ENCODE measurements around the gene ZEB2.

ZEB2 gene

DNA sequence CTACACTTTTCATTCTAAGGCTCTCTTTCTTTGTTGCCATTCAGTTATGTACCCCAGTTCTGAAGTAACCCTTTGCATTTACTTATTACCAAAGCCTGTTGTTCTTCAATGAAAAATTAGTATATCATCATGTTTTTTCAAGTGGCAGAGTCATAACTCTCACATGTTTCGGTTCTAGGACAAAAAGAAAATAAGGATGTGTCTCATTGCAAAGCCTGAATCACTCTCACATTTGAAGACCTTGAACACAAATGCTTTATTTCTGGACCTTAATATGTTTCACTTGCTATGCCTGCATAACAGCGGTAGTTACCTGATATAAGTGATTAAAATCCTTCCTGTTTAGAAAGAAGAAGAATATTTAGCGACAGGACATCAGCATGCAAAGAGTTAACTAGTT, 49.1 kb downstream of the ZEB2 start:
- no peak for DNase-seq (ENCODE audit: low read depth in 2 of 2)

- no peak for DNase-seq (ENCODE audit: low read depth in 2 of 2)
Observed at GRCh38 chr2:144470334-144470733, 49.6 kb downstream of the ZEB2 start.

DNA sequence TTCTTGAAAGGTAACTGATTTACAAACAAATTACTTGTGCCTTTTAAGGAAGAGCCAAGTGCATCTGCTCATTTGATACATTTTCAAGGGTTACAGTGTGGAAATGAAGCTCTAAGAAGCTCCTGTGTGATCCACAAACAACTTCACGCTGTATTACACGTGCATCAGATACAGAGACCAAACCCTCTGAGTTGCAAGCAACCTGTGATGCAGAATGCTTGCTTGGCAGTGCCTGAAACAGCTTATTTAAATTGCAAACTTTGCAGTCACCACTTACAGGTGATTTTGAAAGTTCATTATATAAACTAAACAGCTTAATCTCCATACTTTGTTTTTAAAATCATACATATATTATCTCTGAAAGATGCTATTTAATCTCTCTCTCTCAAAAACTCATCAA, 50.1 kb downstream of the ZEB2 start:
- DNase-seq (ENCODE audit: low read depth in 2 of 2), result no peak

DNA sequence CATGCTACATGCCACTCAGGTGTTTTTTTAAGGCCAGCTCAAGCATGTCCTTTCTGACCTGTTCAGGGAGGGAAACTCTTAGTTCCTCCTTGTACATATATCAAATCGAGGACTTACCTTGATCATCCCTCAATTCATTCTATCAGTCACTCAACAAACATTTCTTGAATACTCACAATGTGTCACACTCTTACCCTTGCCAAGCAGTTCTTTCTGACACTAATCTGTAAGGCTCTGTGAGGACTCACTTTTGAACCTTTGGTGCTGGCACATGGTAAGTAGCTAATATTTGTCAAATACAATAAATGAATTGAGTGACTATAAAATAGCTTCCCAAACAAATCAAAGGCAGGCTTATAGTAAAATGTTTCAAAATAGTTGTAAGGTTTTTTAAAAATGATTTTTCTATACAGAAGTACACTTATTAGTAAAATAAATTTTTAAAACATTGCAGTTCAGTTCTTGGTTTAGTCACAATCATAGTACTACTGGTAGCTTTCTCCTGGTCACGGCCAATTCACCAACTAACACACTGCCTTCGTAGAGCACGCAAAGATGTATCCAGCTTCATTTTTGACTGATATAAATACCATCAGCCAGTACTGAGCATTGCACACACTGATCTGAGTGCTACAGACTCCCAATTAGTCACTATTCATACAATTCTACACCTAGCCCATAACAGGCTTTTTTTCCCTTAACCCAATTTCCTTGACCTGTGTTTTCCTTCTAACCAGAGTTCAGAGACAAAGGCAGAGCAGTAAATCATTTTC, 50.9 kb downstream of the ZEB2 start:
- DNase-seq (ENCODE audit: low read depth in 2 of 2), result no peak

GRCh38 chr2:144467502-144468137, 52.3 kb downstream of the ZEB2 start:
- no peak for DNase-seq (ENCODE audit: low read depth in 2 of 2)

DNA sequence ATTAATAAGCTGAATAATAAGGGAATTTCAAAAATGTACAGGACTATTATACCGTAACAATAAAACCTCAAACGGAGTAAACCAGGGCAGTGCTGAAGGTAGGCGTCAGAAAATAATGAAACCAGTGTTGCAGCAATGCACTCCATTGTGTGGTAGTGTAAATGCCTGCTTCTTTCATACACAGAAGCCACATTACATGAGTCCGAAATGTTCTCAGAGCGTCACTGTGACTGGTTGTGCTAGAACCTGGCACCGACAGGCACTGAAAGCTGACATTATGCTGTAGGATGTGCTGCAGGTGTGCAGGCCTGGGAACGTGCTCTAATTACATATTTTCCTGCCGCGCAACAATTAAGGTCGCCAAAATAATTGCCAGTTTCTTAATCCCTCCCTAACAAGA, 53.3 kb downstream of the ZEB2 start:
- no peak for DNase-seq (ENCODE audit: low read depth in 2 of 2)

GRCh38 chr2:144465749-144466148, 54.2 kb downstream of the ZEB2 start:
- no peak for DNase-seq (ENCODE audit: low read depth in 2 of 2)

- DNase-seq (ENCODE audit: low read depth in 2 of 2), result no peak
Observed at GRCh38 chr2:144464730-144465129, 55.2 kb downstream of the ZEB2 start.

- DNase-seq (ENCODE audit: low read depth in 2 of 2), result no peak
Observed at GRCh38 chr2:144463266-144463665, 56.7 kb downstream of the ZEB2 start.

GRCh38 chr2:144462266-144462665, 57.7 kb downstream of the ZEB2 start:
- no peak for DNase-seq (ENCODE audit: low read depth in 2 of 2)

DNA sequence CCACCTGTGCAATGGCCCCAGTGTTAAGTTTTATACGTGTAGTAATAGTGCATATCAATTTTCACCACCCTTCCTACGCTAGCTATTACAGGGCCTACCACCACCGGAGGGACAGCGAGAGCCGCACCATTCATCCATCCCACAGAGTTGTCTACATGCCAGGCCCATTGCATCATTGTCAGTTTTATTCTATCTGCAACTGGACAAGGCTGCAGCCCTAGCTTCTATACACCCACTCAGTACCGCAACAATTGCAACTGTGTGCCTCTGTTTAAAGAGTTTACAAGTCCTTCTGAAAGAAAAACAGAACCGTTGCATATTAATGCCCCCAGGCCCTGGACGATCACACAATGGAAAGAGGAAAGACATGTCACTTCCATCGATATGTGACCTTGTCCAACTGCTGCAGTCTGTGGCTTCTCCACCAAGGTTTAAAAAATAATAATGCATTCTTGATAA, 58.6 kb downstream of the ZEB2 start:
- no peak for DNase-seq (ENCODE audit: low read depth in 2 of 2)

DNA sequence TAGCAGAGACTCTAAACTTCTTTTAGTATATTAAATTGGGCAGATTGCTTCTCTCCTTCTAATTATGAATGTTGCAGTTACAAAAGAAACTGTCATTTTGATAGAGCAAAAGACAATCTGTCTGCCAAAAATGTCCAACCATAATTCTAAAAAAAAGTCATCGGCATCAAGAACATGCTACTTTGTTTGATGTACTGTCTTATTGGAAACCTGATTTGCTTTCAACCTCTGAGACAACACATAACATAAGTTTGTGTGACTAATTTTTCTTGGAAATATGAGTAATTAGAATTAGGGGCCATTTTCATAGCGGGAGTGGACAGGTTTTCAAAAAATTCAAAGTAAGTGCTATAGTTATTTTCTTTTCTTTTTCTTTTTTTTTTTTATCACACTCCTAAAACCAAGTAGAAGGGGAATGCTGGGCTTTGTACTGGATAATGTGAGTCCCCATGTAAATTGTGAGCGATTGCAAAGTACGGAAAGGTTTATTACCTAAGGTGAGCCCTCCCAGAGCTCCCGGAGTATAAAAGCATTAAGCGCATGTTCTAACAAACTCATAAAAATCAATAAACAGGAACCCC, 59.1 kb downstream of the ZEB2 start:
- no peak for DNase-seq (ENCODE audit: low read depth in 2 of 2)

DNA sequence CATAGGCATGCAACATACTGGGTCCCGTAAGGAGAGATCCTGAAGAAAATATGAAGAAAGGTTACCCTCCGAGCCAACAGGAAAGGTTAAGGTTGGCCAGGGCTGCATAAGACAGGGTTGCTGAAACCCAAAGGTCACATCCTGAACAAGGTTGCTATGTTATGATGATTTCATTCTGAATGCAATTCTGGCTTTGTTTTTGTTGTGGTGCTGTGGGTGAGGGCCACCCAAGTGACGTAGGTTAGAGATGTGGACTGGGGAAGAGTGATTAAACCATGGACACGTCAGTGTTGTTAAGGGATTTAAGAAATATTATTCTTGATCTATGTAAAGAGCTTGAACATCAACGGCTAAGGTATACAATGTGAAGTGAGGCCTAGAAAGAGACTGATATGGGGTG, 60.0 kb downstream of the ZEB2 start:
- no peak for DNase-seq (ENCODE audit: low read depth in 2 of 2)

GRCh38 chr2:144459286-144459685, 60.6 kb downstream of the ZEB2 start:
- no peak for DNase-seq (ENCODE audit: low read depth in 2 of 2)

DNA sequence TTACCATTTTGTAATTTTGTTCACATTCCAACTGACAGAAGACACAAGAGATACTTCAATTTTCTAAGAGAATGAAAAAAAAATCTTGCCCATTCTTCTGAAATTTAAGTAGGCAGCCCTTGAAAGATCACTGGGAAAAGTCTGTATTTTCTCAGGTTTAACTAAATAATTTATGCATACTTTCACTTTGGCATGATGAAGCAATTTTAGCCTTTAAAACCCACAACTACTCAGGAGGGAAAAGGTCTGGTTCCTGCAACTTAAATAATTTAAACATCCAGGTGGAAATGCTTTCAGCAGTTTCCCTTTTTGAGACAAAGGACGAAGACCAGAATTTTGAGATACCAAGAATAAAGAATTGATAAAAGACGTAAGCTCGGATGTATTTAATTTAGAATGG, 61.4 kb downstream of the ZEB2 start:
- no peak for DNase-seq (ENCODE audit: low read depth in 2 of 2)

DNA sequence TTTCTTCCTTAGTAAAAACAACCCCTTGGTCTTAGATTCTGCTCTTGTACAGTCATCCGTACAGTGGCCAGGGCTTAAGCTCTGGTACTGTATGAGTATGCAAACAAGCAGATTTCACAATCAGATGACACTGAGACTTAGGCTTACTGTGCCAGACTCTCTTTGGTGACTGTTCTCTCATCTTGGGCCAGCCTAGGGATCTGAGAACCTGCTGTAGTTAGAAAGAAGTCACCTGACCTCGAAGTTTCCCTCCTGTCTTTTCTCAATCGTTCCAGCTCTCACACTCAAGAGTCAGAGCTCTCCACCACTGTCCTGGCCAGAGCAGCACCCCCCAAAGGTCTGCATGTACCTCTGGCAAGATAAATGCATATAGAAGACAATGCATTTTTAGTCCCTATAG, 63.2 kb downstream of the ZEB2 start:
- DNase-seq (ENCODE audit: low read depth in 2 of 2), result no peak

DNA sequence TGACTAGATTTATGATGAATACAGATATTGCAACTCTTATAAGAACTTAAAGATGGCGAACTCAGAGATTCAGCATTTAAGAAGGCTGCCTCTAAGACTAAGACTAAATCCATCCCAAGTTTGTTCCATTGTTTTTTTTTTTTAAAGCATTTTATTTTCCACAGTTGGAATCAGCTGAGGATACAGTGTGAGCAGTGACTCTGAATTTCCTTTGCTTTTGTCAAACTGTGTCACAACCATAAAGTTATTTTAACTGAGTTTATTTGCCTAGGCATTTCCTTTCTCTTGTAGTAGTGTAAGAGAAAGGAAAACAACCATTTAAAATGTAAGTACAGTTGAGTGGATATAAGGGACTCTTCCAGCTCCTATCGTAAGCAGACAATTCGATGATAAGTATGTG, 63.9 kb downstream of the ZEB2 start:
- no peak for DNase-seq (ENCODE audit: low read depth in 2 of 2)

- no peak for DNase-seq (ENCODE audit: low read depth in 2 of 2)
Observed at GRCh38 chr2:144454466-144455287, 65.2 kb downstream of the ZEB2 start.

DNA sequence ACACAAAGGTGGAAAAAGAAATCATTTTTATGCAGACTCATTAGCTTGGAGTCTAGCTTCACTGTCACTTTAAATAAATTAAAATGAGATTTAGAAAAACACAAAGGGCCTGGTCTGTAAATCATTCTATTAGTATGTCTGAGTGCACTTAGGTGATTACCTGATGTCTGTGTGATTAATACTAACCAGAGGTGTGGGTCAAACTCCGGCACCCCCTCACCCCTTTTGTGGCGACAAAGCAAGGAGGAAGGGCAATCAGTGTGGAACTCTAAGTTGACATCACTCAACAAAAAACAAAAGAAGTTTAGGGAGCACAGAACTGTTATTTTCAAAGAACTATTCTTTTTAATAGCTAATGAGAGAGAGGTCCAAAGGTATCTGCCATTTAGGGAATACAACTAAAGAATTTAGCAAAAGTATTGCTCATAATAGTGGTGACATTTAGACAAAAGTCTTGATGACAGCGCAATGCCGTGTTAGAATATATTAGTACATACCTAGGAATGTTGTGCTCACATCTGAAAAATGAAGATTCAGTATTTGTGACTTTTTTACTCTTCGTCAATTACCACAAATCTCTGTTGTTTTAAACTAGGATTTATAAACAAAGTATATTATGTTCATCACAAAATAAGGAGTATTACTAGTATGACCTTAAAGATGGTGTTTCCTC, 66.3 kb downstream of the ZEB2 start:
- DNase-seq (ENCODE audit: low read depth in 2 of 2), result no peak

DNA sequence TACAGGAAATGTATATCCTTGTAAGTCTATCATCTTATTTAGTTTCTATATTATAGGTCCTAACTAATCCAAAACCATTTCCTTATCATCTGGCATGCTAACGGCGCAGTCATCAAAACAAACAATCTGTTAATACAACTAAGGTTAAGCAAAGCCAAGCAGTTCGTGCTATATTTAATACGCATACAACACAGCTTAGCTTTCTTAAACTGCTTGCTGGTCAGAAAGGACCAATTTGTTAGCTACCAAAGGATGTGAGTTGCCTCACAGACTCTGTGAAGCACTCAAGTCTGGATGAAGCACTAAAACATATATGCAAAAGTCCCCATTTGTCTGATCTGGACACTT, 67.0 kb downstream of the ZEB2 start:
- no peak for DNase-seq (ENCODE audit: low read depth in 2 of 2)

GRCh38 chr2:144452169-144452988, 67.5 kb downstream of the ZEB2 start:
- no peak for DNase-seq (ENCODE audit: low read depth in 2 of 2)

All from stimulated activated CD8-positive, alpha-beta memory T cell treated with anti-CD3 and anti-CD28 coated beads, Interleukin-15, amount 100 ng/mL, for 48 hours (primary cell).